RWPE1 (cell line): Measurements from ENCODE around the gene CCDC171.
A peak's percentile ranks its signal among the peaks of the same experiment; 100 is the strongest.

Experiments used
- CTCF ChIA-PET: fragments of 350-600 bp; sonication (Branson Sonifier 250); formaldehyde crosslinking; extraction: SDS; loops from one replicate; lab custom pipeline; 2021; lab: Yijun Ruan, JAX
- POLR2A ChIA-PET: fragments of 400-600 bp; formaldehyde crosslinking; extraction: SDS; loops from one replicate; lab custom pipeline; 2020; ENCODE audit warnings: antibody characterized with exemption; ENCODE audit not compliant: low non-redundant PET; lab: Yijun Ruan, JAX
- DNase-seq: peaks from one replicate; pipeline ENCODE4 v3.0.0; 2012; ENCODE audit warnings: low spot score
- H3K27ac ChIP-seq: fragments of 450-650 bp; 2 replicates; pipeline ENCODE4 v1.5.1; 2017
- TF ChIP-seq, protein P1 (sequence below): fragments of 450-650 bp; conservative IDR thresholded peaks from 2 replicates; pipeline ENCODE4 v1.5.1; 2017; ENCODE audit warnings: low read depth, mild to moderate bottlenecking

CCDC171 gene

GRCh38 chr9:15512889-15513288 lies 40.0 kb upstream of the CCDC171 start:
- ChIA-PET CTCF (interaction anchor here (1.8 kb wide), 1 partner anchor 12 kb away, joined by 6 read pairs; no protein-coding TSS in a partner anchor), POLR2A (interaction anchor here (1.0 kb wide), 1 partner anchor 24 kb away, joined by 3 read pairs; no protein-coding TSS in a partner anchor)
- H3K27ac ChIP-seq, result no peak overlapping the region
- no peak for DNase-seq
- TF ChIP-seq, protein P1, sequence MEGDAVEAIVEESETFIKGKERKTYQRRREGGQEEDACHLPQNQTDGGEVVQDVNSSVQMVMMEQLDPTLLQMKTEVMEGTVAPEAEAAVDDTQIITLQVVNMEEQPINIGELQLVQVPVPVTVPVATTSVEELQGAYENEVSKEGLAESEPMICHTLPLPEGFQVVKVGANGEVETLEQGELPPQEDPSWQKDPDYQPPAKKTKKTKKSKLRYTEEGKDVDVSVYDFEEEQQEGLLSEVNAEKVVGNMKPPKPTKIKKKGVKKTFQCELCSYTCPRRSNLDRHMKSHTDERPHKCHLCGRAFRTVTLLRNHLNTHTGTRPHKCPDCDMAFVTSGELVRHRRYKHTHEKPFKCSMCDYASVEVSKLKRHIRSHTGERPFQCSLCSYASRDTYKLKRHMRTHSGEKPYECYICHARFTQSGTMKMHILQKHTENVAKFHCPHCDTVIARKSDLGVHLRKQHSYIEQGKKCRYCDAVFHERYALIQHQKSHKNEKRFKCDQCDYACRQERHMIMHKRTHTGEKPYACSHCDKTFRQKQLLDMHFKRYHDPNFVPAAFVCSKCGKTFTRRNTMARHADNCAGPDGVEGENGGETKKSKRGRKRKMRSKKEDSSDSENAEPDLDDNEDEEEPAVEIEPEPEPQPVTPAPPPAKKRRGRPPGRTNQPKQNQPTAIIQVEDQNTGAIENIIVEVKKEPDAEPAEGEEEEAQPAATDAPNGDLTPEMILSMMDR, result no peak

DNA sequence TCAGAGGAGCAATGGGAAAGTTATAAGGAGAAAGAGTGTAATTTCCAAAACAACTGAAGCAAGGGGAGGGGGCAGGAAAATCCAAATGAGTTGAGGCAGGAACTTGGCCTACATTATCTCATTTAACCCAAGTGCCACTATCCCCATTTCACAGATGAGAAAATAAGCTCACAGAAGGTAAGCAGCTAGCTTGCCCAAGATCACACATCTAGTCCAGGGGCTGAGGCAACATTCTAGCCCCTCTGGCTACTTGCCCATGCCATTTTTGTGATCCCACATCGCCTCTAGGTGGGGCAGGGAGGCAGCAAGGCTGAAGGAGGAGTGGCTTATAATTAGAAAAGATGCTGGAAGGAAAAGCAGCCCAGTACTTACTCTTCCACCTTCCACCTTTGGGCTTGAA lies 39.5 kb upstream of the CCDC171 start:
- no peak overlapping the region for H3K27ac ChIP-seq
- ChIA-PET POLR2A (interaction anchor here (1.0 kb wide), 1 partner anchor 24 kb away, joined by 3 read pairs; no protein-coding TSS in a partner anchor), CTCF (no interaction called here)
- TF ChIP-seq, protein P1, result no peak
- peak; percentile 11 for DNase-seq

GRCh38 chr9:15519831-15520230 lies 33.0 kb upstream of the CCDC171 start:
- H3K27ac ChIP-seq, result no peak overlapping the region
- TF ChIP-seq, protein P1, result no peak
- ChIA-PET POLR2A (no interaction called here), CTCF (no interaction called here)
- DNase-seq, result no peak

GRCh38 chr9:15521254-15521653 lies 31.6 kb upstream of the CCDC171 start:
- TF ChIP-seq, protein P1, result no peak
- DNase-seq, result no peak
- H3K27ac ChIP-seq, result no peak overlapping the region
- CTCF ChIA-PET, result no interaction called here
- POLR2A ChIA-PET, result no interaction called here

GRCh38 chr9:15522130-15522755 lies 30.6 kb upstream of the CCDC171 start:
- TF ChIP-seq, protein P1, result no peak
- ChIA-PET CTCF (no interaction called here), POLR2A (interaction anchor here (0.6 kb wide), 1 partner anchor 50 kb away, joined by 3 read pairs; no protein-coding TSS in a partner anchor)
- no peak for DNase-seq
- no peak overlapping the region for H3K27ac ChIP-seq

DNA sequence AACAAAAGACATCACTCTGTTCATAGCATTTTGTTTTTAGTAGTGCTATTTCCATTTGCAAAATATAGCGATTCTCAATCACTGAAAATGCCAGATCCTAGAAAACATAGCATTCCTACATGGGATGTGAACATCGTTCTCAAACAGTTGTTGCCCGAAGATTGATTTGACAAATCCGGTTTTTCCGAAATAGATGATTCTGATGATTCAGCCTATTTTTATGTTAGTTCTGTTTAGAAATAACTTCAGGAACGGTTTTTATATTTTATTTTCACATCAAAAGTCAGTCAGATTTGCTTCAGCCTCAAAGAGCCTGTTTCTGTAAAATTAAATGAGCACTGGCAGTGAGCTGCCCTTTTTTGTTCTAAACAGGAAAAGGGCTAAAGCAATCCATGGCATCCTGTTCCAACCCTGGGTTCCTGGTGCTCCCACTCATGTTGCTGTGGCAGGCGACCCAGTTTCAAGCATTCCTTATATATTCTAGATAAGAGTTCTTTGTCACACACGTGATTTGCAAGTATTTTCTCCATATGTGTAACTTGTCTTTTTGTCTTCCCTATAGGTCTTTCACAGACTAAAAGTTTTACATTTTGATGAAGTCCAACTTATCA lies 27.9 kb upstream of the CCDC171 start:
- no peak for DNase-seq
- no peak overlapping the region for H3K27ac ChIP-seq
- CTCF ChIA-PET, result no interaction called here
- TF ChIP-seq, protein P1, result no peak
- POLR2A ChIA-PET, result no interaction called here
